ENCODE measurements around the gene CDH12.

The CDH12 gene

GRCh38 chr5:22709743-22710142 is 143.4 kb downstream of the CDH12 start:
- ATAC-seq: no peak
- no peak for TF ChIP-seq OSR1 (CRISPR knock-in tag; IDR thresholded peaks at IDR 0.05)
- TF ChIP-seq GLIS3 (CRISPR knock-in tag; IDR thresholded peaks at IDR 0.05): no peak
- no peak for TF ChIP-seq BACH2 (CRISPR knock-in tag; IDR thresholded peaks at IDR 0.05; ENCODE audit: borderline replicate concordance)
- no peak for TF ChIP-seq TOX (CRISPR knock-in tag; IDR thresholded peaks at IDR 0.05; ENCODE audit: borderline replicate concordance)

- ATAC-seq: no peak
Observed at GRCh38 chr5:22708770-22709328, 144.3 kb downstream of the CDH12 start.

GRCh38 chr5:22706901-22707300 is 146.2 kb downstream of the CDH12 start:
- ATAC-seq: no peak
- TF ChIP-seq ZNF565 (CRISPR knock-in tag; conservative IDR thresholded peaks at IDR 0.05; ENCODE audit: low read depth) (no peak), ESRRG (CRISPR knock-in tag; IDR thresholded peaks at IDR 0.05) (no peak), CREB5 (CRISPR knock-in tag; IDR thresholded peaks at IDR 0.05; ENCODE audit: low read depth) (no peak), ZFP30 (CRISPR knock-in tag; IDR thresholded peaks at IDR 0.05) (no peak), RARB (CRISPR knock-in tag; IDR thresholded peaks at IDR 0.05) (no peak), ZNF70 (CRISPR knock-in tag; IDR thresholded peaks at IDR 0.05) (no peak), ZFP3 (CRISPR knock-in tag; IDR thresholded peaks at IDR 0.05) (no peak), BACH2 (CRISPR knock-in tag; IDR thresholded peaks at IDR 0.05; ENCODE audit: borderline replicate concordance) (no peak), TSHZ2 (CRISPR knock-in tag; IDR thresholded peaks at IDR 0.05) (no peak), POU6F1 (CRISPR knock-in tag; IDR thresholded peaks at IDR 0.05; ENCODE audit: borderline replicate concordance, low read depth) (no peak), OSR1 (CRISPR knock-in tag; IDR thresholded peaks at IDR 0.05) (no peak), ZC3H10 (CRISPR knock-in tag; IDR thresholded peaks at IDR 0.05) (no peak), TOX (CRISPR knock-in tag; IDR thresholded peaks at IDR 0.05; ENCODE audit: borderline replicate concordance) (no peak)

More at GRCh38 chr5:22708770-22709328, 144.3 kb downstream of the CDH12 start:
- no peak for TF ChIP-seq OSR1 (CRISPR knock-in tag; IDR thresholded peaks at IDR 0.05)
- TF ChIP-seq PATZ1 (CRISPR knock-in tag; IDR thresholded peaks at IDR 0.05; ENCODE audit: borderline replicate concordance): no peak
- TF ChIP-seq GLIS3 (CRISPR knock-in tag; IDR thresholded peaks at IDR 0.05): no peak
- no peak for TF ChIP-seq ZFP3 (CRISPR knock-in tag; IDR thresholded peaks at IDR 0.05)
- TF ChIP-seq ZFP30 (CRISPR knock-in tag; IDR thresholded peaks at IDR 0.05): no peak
- no peak for TF ChIP-seq TSHZ2 (CRISPR knock-in tag; IDR thresholded peaks at IDR 0.05)
- no peak for TF ChIP-seq PPARA (CRISPR knock-in tag; IDR thresholded peaks at IDR 0.05; ENCODE audit: borderline replicate concordance)
- no peak for TF ChIP-seq ZC3H10 (CRISPR knock-in tag; IDR thresholded peaks at IDR 0.05)
- no peak for TF ChIP-seq ZNF565 (CRISPR knock-in tag; conservative IDR thresholded peaks at IDR 0.05; ENCODE audit: low read depth)
- TF ChIP-seq SNAI2 (CRISPR knock-in tag; IDR thresholded peaks at IDR 0.05): no peak
- TF ChIP-seq CSRNP3 (CRISPR knock-in tag; IDR thresholded peaks at IDR 0.05): no peak
- no peak for TF ChIP-seq ISL1 (CRISPR knock-in tag; IDR thresholded peaks at IDR 0.05)
- no peak for TF ChIP-seq TCF4 (CRISPR knock-in tag; IDR thresholded peaks at IDR 0.05; ENCODE audit: borderline replicate concordance)
